Prostate gland (tissue), 2 donors: ENCODE results near the gene CRISPLD2. TPM values are rescaled to one million over a fixed set of nuclear protein-coding genes. Genes with fewer than 3 reads are reported as not detected.

Experiments
- DNase-seq: peaks from one replicate; pipeline ENCODE4 v3.0.0-alpha.2; 2019; ENCODE audit warnings: low spot score
- H3K27ac ChIP-seq, 2 donors: fragments of 200-600 bp; sonication (generic); 2 replicates each; pipeline ENCODE4 v1.5.1; 2017 to 2019
- H3K27me3 ChIP-seq: fragments of 200-600 bp; sonication (generic); replicated peaks from 2 replicates; pipeline ENCODE4 v1.5.1; 2019; ENCODE audit not compliant: insufficient read depth
- H3K36me3 ChIP-seq, 2 donors: fragments of 200-600 bp; sonication (generic); 1 replicate in 1 of 2; 2 replicates in 1 of 2; pipeline versions ENCODE4 v1.5.1 to v1.8.1; 2017 to 2019
- H3K4me1 ChIP-seq: fragments of 200-600 bp; sonication (generic); replicated peaks from 2 replicates; pipeline ENCODE4 v1.5.1; 2019
- H3K4me3 ChIP-seq, 2 donors: fragments of 200-600 bp; sonication (generic); 2 replicates each; pipeline ENCODE4 v1.5.1; 2017 to 2019
- H3K9me3 ChIP-seq: fragments of 200-600 bp; sonication (generic); 2 replicates; pipeline ENCODE4 v1.5.1; 2017
- POLR2A ChIP-seq: fragments of 450-650 bp; IDR thresholded peaks from one replicate; pipeline ENCODE4 v1.6.1; 2016; ENCODE audit warnings: antibody characterized with exemption, mild to moderate bottlenecking
- POLR2AphosphoS5 ChIP-seq: sonication (generic); formaldehyde crosslinking; IDR thresholded peaks from one replicate; pipeline ENCODE4 v1.6.1; 2017; ENCODE audit warnings: antibody characterized with exemption
- WGBS: methylation state at CpG from one replicate; pipeline ENCODE4 v1.1.5; 2018; 5-methylcytosine and 5-hydroxymethylcytosine counted together
- intact Hi-C: fragments of 100-400 bp; cut with DNase I; formaldehyde crosslinking; loops from one replicate; pipeline ENCODE4 v1.14.2; 2022
- total RNA-seq, 2 donors: library from RNA; depleted of rRNA; stranded (reverse); fragments of >200 nt; gene quantifications; one replicate each; pipeline ENCODE4 v1.1.0, GENCODE V29; 2016
- TF ChIP-seq, protein P1 (sequence below), 4 experiments: fragments of 200-600 bp in 2 of 4; fragments of 450-650 bp in 2 of 4; sonication (generic) in 2 of 4; IDR thresholded peaks; 1 replicate in 3 of 4; 2 replicates in 1 of 4; pipeline ENCODE4 v1.5.1; 2016 to 2019; ENCODE audit warnings: antibody characterized with exemption in 4 of 4, mild to moderate bottlenecking in 2 of 4, moderate library complexity in 2 of 4

CRISPLD2 gene
- total RNA-seq, 2 donors from 2014 or later, result 186 to 226 TPM

DNA sequence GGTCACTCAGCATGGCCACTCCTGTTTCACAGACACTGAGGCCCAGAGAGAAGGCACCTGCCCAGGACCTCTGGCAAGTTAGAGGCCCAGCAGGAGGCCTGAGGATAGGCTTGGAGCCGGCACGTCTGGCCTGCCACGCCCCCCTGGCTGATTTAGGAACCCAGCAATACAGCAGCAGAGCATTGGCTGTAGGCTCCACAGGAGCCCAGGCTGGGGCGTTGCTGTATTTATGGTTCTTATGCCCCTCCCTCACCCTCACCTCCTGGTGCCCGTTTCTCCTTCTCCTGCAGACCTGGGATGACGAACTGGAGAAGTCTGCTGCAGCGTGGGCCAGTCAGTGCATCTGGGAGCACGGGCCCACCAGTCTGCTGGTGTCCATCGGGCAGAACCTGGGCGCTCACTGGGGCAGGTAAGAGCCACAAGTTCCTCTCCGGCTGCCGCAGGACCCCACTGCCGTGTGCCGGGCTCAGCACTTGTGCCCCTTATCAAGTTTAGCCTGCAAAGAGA lies 25.8 kb downstream of the CRISPLD2 start:
- H3K9me3 ChIP-seq, result no peaks in the 10 kb centered on the region
- H3K4me1 ChIP-seq, result peaks cover 16% of the 10 kb centered on the region
- no peak overlapping the region for H3K27ac ChIP-seq
- H3K4me3 ChIP-seq, result no peak overlapping the region
- TF ChIP-seq, protein P1, sequence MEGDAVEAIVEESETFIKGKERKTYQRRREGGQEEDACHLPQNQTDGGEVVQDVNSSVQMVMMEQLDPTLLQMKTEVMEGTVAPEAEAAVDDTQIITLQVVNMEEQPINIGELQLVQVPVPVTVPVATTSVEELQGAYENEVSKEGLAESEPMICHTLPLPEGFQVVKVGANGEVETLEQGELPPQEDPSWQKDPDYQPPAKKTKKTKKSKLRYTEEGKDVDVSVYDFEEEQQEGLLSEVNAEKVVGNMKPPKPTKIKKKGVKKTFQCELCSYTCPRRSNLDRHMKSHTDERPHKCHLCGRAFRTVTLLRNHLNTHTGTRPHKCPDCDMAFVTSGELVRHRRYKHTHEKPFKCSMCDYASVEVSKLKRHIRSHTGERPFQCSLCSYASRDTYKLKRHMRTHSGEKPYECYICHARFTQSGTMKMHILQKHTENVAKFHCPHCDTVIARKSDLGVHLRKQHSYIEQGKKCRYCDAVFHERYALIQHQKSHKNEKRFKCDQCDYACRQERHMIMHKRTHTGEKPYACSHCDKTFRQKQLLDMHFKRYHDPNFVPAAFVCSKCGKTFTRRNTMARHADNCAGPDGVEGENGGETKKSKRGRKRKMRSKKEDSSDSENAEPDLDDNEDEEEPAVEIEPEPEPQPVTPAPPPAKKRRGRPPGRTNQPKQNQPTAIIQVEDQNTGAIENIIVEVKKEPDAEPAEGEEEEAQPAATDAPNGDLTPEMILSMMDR (IDR thresholded peaks at IDR 0.05), result no peak
- TF ChIP-seq POLR2A (no peak), POLR2AphosphoS5 (no peak)
- no peaks in the 10 kb centered on the region for H3K27me3 ChIP-seq
- no peak for DNase-seq
- 81% methylated on average over 14 of the region's 14 CpGs for WGBS
- peaks cover 0 to 10% of the 10 kb centered on the region in 2 donors for H3K36me3 ChIP-seq
- intact Hi-C loops, result no loop called here

DNA sequence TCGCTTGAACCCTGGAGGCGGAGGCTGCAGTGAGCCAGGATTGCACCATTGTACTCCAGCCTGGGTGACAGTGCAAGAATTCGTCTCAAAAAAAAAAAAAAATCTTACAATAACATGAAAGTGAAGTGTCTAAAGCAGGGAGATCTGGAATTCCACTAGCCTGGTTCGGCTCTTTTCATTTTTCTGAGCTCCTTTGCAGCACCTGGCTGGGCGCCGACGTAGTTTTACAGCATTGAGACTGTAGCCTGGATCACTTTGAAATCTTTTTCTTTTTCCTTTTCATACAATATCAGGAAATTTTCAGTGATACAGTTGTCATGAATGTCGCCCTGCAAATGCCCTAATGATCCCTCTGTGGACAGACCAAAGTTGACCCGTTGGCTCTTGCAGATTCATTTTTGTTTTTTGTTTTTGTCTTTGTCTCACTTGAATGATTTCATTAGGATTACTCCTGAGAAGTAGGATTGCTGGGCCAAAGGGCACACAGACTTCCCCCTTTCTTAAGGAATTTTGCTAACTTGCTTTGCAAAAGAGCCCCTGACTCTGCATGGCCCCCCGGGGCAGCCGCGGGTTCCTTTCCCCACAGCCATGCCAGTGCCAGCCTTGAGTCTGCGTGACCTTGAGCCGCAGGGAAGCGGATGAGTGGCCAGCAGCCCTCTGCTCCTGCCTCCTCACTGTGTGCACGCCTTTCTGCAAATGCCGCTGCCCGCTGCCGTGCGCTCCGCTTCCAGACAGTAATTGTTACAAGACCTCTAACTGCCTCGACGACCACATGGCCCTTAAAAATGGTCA lies 28.0 kb downstream of the CRISPLD2 start:
- no peak for DNase-seq
- H3K9me3 ChIP-seq, result no peaks in the 10 kb centered on the region
- TF ChIP-seq, protein P1 (IDR thresholded peaks at IDR 0.05), result no peak
- no peak for TF ChIP-seq POLR2AphosphoS5
- TF ChIP-seq POLR2A, result no peak
- peaks cover 12% of the 10 kb centered on the region for H3K4me1 ChIP-seq
- 78% methylated on average over 23 of the region's 23 CpGs for WGBS
- peaks cover 0 to 18% of the 10 kb centered on the region in 2 donors for H3K36me3 ChIP-seq
- no peak overlapping the region for H3K4me3 ChIP-seq
- intact Hi-C loops, result no loop called here
- H3K27ac ChIP-seq, result no peak overlapping the region
- no peaks in the 10 kb centered on the region for H3K27me3 ChIP-seq

DNA sequence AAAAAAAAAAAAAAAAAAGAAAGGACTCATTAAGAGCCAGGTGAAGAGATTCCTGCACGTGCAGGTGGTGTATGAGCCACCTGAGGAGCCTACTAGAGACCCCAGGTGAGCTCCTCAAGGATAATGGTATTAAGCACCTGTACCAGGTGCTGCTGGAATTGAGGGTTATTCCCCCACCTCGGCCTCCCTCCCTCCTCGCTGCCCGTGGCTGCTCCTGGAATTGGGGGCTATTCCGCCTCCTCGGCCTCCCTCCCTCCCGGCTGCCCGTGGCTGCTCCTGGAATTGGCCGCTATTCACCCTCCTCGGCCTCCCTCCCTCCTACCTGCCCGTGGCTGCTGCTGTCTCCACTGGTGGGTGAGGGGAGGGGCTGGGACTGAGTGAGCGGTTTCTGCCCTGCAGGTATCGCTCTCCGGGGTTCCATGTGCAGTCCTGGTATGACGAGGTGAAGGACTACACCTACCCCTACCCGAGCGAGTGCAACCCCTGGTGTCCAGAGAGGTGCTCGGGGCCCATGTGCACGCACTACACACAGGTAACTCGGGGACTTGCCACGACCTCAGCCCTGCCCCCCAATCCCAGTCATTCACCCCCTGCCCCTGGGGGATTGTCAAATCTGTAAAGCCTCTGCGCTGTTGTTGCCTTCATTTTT lies 29.3 kb downstream of the CRISPLD2 start:
- no peak for DNase-seq
- 76% methylated on average over 21 of the region's 22 CpGs for WGBS
- Histone ChIP-seq H3K4me1 (no peaks in the 10 kb centered on the region), H3K4me3 (no peak overlapping the region), H3K9me3 (no peaks in the 10 kb centered on the region), H3K36me3 (peaks cover 0 to 18% of the 10 kb centered on the region in 2 donors), H3K27ac (no peak overlapping the region), H3K27me3 (no peaks in the 10 kb centered on the region)
- intact Hi-C loops, result no loop called here
- TF ChIP-seq POLR2A, result no peak
- TF ChIP-seq POLR2AphosphoS5, result no peak
- TF ChIP-seq, protein P1 (IDR thresholded peaks at IDR 0.05), result no peak

DNA sequence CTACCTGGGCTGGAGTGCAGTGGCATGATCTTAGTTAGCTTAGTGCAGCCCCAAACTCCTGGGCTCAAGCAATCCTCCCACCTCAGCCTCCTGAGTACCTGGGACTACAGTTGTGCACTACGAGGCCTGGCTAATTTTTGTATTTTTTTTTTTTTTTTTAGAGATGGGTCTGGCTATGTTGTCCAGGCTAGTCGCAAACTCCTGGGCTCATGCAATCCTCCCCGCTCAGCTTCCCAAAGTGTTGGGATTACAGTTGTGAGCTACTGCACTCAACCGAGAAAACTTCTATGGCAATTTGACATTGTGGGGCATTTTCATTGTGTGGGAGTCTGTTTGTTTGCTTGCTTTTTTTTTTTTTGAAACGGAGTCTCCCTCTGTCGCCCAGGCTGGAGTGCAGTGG lies 30.0 kb downstream of the CRISPLD2 start:
- TF ChIP-seq POLR2A (no peak), POLR2AphosphoS5 (no peak)
- TF ChIP-seq, protein P1 (IDR thresholded peaks at IDR 0.05), result no peak
- Histone ChIP-seq H3K27me3 (no peaks in the 10 kb centered on the region), H3K36me3 (peaks cover 0 to 18% of the 10 kb centered on the region in 2 donors), H3K4me1 (no peaks in the 10 kb centered on the region), H3K9me3 (no peaks in the 10 kb centered on the region), H3K4me3 (no peak overlapping the region), H3K27ac (no peak overlapping the region)
- DNase-seq, result no peak
- intact Hi-C loops, result no loop called here
- WGBS, result 97% methylated on average over 6 of the region's 6 CpGs
